Gastrocnemius medialis (tissue), 4 donors: ENCODE measurements around the gene TTLL5.

Experiments
- POLR2A ChIP-seq, 2 donors: fragments of 450-650 bp; IDR thresholded peaks; one replicate each; pipeline ENCODE4 v1.6.1; 2017; ENCODE audit warnings: antibody characterized with exemption in 2 of 2, mild to moderate bottlenecking in 2 of 2, moderate library complexity in 2 of 2
- TF ChIP-seq, protein P1 (sequence below), 5 experiments: fragments of 450-650 bp in 3 of 5; fragments of 200-600 bp in 2 of 5; sonication (generic) in 2 of 5; IDR thresholded peaks in 4 of 5; conservative IDR thresholded peaks in 1 of 5; 1 replicate in 4 of 5; 2 replicates in 1 of 5; pipeline ENCODE4 v1.5.1; 2016 to 2019; ENCODE audit warnings: antibody characterized with exemption in 5 of 5, mild to moderate bottlenecking in 3 of 5, moderate library complexity in 3 of 5

GRCh38 chr14:75720116-75720515, 59.1 kb downstream of the TTLL5 start:
- TF ChIP-seq, protein P1, sequence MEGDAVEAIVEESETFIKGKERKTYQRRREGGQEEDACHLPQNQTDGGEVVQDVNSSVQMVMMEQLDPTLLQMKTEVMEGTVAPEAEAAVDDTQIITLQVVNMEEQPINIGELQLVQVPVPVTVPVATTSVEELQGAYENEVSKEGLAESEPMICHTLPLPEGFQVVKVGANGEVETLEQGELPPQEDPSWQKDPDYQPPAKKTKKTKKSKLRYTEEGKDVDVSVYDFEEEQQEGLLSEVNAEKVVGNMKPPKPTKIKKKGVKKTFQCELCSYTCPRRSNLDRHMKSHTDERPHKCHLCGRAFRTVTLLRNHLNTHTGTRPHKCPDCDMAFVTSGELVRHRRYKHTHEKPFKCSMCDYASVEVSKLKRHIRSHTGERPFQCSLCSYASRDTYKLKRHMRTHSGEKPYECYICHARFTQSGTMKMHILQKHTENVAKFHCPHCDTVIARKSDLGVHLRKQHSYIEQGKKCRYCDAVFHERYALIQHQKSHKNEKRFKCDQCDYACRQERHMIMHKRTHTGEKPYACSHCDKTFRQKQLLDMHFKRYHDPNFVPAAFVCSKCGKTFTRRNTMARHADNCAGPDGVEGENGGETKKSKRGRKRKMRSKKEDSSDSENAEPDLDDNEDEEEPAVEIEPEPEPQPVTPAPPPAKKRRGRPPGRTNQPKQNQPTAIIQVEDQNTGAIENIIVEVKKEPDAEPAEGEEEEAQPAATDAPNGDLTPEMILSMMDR (IDR thresholded peaks at IDR 0.05 in 4 of 5, conservative IDR thresholded peaks at IDR 0.05 in 1 of 5): no peak
- no peak for TF ChIP-seq POLR2A (IDR thresholded peaks at IDR 0.05)
